ENCODE measurements around the gene MSX1. TPM values are rescaled to one million over a fixed set of nuclear protein-coding genes. Genes with fewer than 3 reads are reported as not detected.

The MSX1 gene
- total RNA-seq, 4 donors from 2014 or later, result 9.7 to 20.5 (median 14.2) TPM

DNA sequence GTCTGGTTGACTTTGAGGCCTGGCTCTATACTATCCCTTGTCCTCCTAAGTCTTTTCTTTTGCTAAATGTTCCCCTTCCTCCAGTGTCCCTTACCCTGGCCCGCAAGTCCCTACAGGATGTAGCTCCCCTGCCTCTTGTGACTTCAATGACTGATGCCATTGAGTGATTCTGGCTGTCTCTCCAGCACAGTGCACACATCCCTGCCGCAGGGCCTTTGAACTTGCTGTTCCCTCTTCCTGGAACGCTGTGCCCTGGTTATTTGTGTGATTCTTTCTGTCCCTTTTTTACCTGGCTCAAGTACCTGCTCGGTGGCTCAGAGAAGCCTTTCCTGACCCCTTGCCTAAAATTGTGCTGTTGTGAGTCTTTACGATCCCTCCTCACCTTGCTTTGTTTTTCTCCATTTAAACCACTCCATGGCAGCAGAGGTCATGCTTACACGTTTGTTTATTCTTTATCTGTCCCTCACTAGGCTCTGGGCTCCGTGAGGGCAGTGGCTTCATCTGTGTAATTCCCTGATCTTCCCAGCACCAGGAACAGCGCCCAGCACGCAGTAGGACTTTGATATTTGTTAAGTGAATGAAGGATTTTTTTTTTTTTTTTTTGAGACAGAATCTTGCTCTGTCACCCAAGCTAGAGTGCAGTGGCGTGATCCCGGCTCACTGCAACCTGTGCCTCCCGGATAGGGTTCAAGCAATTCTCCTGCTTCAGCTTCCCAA is 17.6 kb downstream of the MSX1 start:
- ATAC-seq (ENCODE audit: low FRiP score) (no peak), DNase-seq (ENCODE audit: low spot score) (no peak)
- TF ChIP-seq, protein P1, sequence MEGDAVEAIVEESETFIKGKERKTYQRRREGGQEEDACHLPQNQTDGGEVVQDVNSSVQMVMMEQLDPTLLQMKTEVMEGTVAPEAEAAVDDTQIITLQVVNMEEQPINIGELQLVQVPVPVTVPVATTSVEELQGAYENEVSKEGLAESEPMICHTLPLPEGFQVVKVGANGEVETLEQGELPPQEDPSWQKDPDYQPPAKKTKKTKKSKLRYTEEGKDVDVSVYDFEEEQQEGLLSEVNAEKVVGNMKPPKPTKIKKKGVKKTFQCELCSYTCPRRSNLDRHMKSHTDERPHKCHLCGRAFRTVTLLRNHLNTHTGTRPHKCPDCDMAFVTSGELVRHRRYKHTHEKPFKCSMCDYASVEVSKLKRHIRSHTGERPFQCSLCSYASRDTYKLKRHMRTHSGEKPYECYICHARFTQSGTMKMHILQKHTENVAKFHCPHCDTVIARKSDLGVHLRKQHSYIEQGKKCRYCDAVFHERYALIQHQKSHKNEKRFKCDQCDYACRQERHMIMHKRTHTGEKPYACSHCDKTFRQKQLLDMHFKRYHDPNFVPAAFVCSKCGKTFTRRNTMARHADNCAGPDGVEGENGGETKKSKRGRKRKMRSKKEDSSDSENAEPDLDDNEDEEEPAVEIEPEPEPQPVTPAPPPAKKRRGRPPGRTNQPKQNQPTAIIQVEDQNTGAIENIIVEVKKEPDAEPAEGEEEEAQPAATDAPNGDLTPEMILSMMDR (IDR thresholded peaks at IDR 0.05), result no peak

DNA sequence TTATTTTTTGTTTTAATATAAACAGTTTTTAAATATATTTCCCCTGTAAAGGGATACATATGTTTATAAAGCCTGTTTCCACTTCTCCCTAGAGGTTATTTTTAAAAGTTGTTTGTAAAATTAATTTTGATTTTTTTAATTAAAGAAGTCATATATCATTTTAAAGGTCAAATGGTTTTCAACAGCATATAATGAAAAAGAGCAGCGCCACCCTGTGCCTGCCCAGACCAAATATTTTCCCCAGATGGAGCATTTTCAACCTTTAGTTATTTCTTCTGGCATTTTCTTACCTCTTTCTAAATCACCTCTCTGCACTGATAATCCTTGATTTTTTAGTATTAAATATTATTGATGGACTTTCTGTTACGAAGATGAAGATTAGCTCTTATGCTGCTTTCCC is 21.0 kb downstream of the MSX1 start:
- no peak for ATAC-seq (ENCODE audit: low FRiP score)
- TF ChIP-seq, protein P1 (IDR thresholded peaks at IDR 0.05), result no peak
- DNase-seq (ENCODE audit: low spot score), result no peak

DNA sequence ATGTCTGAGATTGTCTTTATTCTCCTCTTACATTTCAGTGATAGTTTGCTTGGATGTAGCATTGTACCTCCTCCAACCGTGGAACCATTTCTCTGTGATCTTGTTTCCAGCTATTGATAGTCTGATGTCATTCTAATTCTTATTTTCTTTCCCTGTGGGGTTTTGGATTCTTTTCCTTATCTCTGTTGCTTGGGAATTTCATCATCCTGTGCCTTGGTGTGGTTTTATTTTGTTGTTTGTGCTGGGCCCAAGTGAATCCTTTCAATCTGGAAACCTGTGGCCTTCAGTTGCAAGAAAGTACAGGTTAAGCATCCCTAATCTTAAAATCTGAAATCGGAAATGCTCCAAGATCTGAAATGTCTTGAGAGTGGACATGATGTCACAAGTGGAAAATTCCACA is 22.0 kb downstream of the MSX1 start:
- no peak for DNase-seq (ENCODE audit: low spot score)
- TF ChIP-seq, protein P1 (IDR thresholded peaks at IDR 0.05), result no peak

DNA sequence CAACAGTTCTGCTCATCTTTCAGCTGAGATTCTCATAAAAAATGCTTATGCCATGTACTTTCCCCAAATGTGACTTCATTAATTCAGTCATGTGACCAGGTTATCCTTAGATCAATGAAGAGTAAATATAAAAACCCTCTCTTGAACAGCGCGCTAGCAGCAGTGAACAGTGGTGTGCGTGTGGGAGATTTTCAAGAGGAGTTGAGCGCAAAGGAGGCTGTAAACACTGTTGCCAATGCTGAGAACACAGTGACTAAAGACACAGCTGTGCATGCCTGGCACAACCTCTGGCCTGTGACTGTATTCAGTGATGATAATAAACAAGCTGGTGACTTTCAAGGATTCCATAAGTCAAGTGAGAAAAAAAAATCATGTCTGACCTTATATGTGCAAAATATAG is 25.1 kb downstream of the MSX1 start:
- ATAC-seq (ENCODE audit: low FRiP score), result no peak
- no peak for DNase-seq (ENCODE audit: low spot score)
- TF ChIP-seq, protein P1 (IDR thresholded peaks at IDR 0.05), result no peak

More for the DNA sequence above, 22.0 kb downstream of the MSX1 start:
- ATAC-seq (ENCODE audit: low FRiP score), result no peak

DNA sequence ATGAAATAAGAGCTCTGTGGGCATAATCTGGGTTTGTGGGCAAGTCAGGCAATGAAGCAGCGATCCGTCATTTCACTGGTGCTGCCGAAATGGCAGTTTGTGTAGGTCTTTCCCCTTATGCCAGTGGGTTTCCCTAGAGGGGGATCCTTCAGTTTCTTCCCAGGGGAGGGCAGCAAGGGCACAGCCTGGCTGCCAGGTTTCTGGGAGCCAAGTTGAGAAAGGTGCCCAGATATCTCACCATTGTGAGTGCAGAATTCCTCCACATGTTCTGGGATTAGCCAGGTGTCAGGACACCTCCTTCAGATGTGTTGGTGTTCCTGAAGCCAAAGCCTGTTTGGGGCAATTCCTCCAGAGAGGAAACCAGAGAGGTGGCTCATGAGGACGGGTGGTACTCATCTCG is 28.0 kb downstream of the MSX1 start:
- DNase-seq (ENCODE audit: low spot score) (no peak), ATAC-seq (ENCODE audit: low FRiP score) (no peak)

DNA sequence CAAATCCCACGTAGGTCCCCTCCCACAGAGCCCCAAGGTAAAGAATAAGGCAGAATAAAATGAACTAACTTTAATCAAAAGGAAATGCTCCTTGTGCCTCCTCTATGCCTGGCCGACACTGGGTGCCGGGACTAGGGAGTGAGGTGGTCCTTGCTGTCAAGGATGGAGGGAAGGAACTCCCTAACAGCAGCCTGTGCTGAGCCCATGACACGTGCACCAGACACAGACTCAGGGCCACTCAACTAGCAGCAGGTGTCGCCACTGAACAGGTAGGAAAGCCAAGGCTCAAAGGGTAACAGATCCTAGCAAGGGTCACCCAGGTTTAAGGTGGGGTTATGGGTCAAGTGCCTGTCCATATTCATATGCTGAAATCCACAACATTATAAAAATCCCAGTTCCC is 29.2 kb downstream of the MSX1 start:
- ATAC-seq (ENCODE audit: low FRiP score) (no peak), DNase-seq (ENCODE audit: low spot score) (no peak)
- TF ChIP-seq, protein P1 (IDR thresholded peaks at IDR 0.05), result no peak

More for the DNA sequence above, 28.0 kb downstream of the MSX1 start:
- TF ChIP-seq, protein P1 (IDR thresholded peaks at IDR 0.05), result no peak

DNA sequence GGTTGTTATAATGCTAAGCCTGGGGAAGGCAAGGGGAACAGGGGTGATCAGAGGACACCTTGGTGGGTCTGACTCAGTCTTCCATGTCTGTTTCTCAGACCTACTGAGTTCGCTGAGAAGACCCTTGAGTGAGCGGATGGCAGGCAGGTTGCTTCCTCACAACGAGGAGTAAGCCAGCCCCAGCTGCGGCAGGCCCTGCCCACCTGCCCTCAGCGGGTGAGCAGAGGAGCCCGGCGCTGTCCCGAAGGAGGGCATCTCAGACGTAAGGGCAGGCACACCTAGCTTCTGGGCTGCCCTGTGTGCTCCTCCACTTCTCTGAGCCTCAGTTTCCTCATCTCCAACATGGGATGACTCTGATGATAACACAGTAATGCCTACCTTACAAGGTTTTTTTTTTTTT is 30.3 kb downstream of the MSX1 start:
- TF ChIP-seq, protein P1 (IDR thresholded peaks at IDR 0.05), result no peak
- DNase-seq (ENCODE audit: low spot score), result no peak
- no peak for ATAC-seq (ENCODE audit: low FRiP score)

Data from omental fat pad (tissue), 4 donors.